ENCODE data around the gene FRMD4A. TPM values are rescaled to one million over a fixed set of nuclear protein-coding genes. Genes with fewer than 3 reads are reported as not detected.

FRMD4A gene
- total and polyA plus RNA-seq, 10 of the 15 experiments (the other 5 are each of a cell fraction or from before 2014, with no cell fraction given): 17.8 to 75.2 (median 39.1) TPM

DNA sequence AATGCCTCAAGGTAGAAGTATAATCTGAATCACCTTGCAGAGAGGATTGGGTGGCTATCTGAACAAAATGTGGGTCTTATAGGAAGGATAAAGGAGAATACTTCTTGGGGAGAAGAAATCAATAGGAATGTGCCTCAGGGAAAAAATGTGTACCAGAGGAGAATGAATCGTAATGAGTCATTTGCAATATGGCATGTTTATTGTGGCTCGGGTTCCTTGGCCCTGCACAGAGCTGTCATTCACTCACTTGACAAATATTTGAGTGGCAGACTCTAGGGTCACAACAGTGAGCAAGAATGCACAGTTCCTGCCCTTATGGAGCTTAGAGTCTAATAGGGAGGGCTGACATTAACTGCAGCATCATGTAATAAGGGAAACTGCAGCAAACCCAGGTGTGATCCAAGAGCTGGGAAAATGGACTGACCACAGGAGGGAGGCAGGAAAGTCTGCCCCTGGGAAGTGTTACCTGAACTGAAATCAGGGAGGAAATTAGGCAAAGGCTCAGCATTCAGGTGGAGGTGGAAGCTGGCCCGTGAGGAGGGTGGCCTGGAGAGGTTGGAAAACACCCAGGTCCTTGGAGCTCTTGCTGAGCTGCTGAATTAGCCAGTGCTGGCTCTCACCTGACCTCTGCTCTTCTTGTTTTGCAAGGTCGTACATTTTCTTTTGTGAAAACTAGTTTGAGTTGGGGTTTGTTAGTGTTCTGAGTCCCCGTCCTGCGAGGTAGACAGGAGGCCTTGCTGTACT, 203.9 kb downstream of the FRMD4A start:
- no peaks in the 10 kb centered on the region for H3K79me2 ChIP-seq (ENCODE audit: control insufficient read depth, insufficient read depth, low read length)
- H3K36me3 ChIP-seq (ENCODE audit: control insufficient read depth in 2 of 2, insufficient read depth in 2 of 2, low read length in 1 of 2): no peaks in the 10 kb centered on the region
- ATAC-seq (no peak), FAIRE-seq (no peak), DNase-seq (ENCODE audit: low read depth, low spot score) (no peak)
- no peaks in the 10 kb centered on the region for H4K20me1 ChIP-seq (ENCODE audit: control insufficient read depth, insufficient read depth)
- H3K9me3 ChIP-seq (replicated peaks; ENCODE audit: control insufficient read depth, insufficient read depth, low read length): no peaks in the 10 kb centered on the region
- no peak overlapping the region for H3K4me2 ChIP-seq (ENCODE audit: control insufficient read depth, insufficient read depth)
- intact Hi-C loops (cut with micrococcal nuclease; ENCODE audit: unreplicated experiment): no loop called here
- 23% methylated on average over 6 of the region's 6 CpGs for WGBS (ENCODE audit: insufficient coverage, insufficient replicate concordance, low lambda C conversion rate, missing lambda C conversion rate)
- H2AFZ ChIP-seq (ENCODE audit: control insufficient read depth, low read depth, low read length): no peak overlapping the region
- no TSS peak for BruUV-seq (replicated peaks)
- H3K9ac ChIP-seq (ENCODE audit: control insufficient read depth, insufficient read depth, low read length): no peak overlapping the region
- no peaks in the 10 kb centered on the region for H3K4me1 ChIP-seq (ENCODE audit: control insufficient read depth, insufficient read depth, low read length)
- H3K27me3 ChIP-seq (replicated peaks in 1 of 2; ENCODE audit: control insufficient read depth in 2 of 2, insufficient read depth in 2 of 2, low read length in 1 of 2): no peaks in the 10 kb centered on the region
- in situ Hi-C loops (cut with MboI): no loop called here
- POLR2A ChIA-PET: no interaction called here
- SMC1A ChIA-PET (ENCODE audit: uncharacterized antibody, unreplicated experiment): no interaction called here
- CTCF ChIA-PET: no interaction called here
- no peak overlapping the region for H3K27ac ChIP-seq (ENCODE audit: control insufficient read depth, insufficient read depth)
- no peak overlapping the region for H3K4me3 ChIP-seq
- RAD21 ChIA-PET (ENCODE audit: unreplicated experiment): no interaction called here
- TF ChIP-seq, protein P1, sequence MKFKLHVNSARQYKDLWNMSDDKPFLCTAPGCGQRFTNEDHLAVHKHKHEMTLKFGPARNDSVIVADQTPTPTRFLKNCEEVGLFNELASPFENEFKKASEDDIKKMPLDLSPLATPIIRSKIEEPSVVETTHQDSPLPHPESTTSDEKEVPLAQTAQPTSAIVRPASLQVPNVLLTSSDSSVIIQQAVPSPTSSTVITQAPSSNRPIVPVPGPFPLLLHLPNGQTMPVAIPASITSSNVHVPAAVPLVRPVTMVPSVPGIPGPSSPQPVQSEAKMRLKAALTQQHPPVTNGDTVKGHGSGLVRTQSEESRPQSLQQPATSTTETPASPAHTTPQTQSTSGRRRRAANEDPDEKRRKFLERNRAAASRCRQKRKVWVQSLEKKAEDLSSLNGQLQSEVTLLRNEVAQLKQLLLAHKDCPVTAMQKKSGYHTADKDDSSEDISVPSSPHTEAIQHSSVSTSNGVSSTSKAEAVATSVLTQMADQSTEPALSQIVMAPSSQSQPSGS (IDR thresholded peaks at IDR 0.05; ENCODE audit: low read length): no peak
- TF ChIP-seq IKZF2 (IDR thresholded peaks at IDR 0.05): no peak
- TF ChIP-seq, protein P2, sequence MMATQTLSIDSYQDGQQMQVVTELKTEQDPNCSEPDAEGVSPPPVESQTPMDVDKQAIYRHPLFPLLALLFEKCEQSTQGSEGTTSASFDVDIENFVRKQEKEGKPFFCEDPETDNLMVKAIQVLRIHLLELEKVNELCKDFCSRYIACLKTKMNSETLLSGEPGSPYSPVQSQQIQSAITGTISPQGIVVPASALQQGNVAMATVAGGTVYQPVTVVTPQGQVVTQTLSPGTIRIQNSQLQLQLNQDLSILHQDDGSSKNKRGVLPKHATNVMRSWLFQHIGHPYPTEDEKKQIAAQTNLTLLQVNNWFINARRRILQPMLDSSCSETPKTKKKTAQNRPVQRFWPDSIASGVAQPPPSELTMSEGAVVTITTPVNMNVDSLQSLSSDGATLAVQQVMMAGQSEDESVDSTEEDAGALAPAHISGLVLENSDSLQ (IDR thresholded peaks at IDR 0.05): no peak
- TF ChIP-seq CREB1 (IDR thresholded peaks at IDR 0.05; ENCODE audit: low read depth): no peak
- no peak for TF ChIP-seq MEF2B (IDR thresholded peaks at IDR 0.05; ENCODE audit: partially characterized antibody, poor library complexity, severe bottlenecking)
- TF ChIP-seq ZZZ3 (IDR thresholded peaks at IDR 0.05; ENCODE audit: control insufficient read depth, insufficient read length, low read depth): no peak
- TF ChIP-seq TCF7 (IDR thresholded peaks at IDR 0.05; ENCODE audit: borderline replicate concordance): no peak
- TF ChIP-seq, protein P3, sequence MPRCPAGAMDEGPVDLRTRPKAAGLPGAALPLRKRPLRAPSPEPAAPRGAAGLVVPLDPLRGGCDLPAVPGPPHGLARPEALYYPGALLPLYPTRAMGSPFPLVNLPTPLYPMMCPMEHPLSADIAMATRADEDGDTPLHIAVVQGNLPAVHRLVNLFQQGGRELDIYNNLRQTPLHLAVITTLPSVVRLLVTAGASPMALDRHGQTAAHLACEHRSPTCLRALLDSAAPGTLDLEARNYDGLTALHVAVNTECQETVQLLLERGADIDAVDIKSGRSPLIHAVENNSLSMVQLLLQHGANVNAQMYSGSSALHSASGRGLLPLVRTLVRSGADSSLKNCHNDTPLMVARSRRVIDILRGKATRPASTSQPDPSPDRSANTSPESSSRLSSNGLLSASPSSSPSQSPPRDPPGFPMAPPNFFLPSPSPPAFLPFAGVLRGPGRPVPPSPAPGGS (IDR thresholded peaks at IDR 0.05; ENCODE audit: borderline replicate concordance, insufficient read depth, low read depth, low read length, poor library complexity, severe bottlenecking): no peak
- no peak for TF ChIP-seq SIN3A (IDR thresholded peaks at IDR 0.05; ENCODE audit: low read depth, low read length)
- no peak for TF ChIP-seq HCFC1 (IDR thresholded peaks at IDR 0.05; ENCODE audit: low read length)
- TF ChIP-seq, protein P4, sequence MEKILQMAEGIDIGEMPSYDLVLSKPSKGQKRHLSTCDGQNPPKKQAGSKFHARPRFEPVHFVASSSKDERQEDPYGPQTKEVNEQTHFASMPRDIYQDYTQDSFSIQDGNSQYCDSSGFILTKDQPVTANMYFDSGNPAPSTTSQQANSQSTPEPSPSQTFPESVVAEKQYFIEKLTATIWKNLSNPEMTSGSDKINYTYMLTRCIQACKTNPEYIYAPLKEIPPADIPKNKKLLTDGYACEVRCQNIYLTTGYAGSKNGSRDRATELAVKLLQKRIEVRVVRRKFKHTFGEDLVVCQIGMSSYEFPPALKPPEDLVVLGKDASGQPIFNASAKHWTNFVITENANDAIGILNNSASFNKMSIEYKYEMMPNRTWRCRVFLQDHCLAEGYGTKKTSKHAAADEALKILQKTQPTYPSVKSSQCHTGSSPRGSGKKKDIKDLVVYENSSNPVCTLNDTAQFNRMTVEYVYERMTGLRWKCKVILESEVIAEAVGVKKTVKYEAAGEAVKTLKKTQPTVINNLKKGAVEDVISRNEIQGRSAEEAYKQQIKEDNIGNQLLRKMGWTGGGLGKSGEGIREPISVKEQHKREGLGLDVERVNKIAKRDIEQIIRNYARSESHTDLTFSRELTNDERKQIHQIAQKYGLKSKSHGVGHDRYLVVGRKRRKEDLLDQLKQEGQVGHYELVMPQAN (conservative IDR thresholded peaks at IDR 0.05): no peak
- no peak for TF ChIP-seq SREBF2 (IDR thresholded peaks at IDR 0.05; ENCODE audit: low read length)
- TF ChIP-seq DPF2 (IDR thresholded peaks at IDR 0.05): no peak

Data from GM12878 (cell line).